Neuronal stem cell (in vitro differentiated cells): ENCODE results near the gene SGMS2.

Experiments
- DNase-seq: peaks from one replicate; pipeline ENCODE4 v3.0.0-alpha.2; 2013; ENCODE audit warnings: low spot score
- H2AFZ ChIP-seq: one replicate; pipeline ENCODE4 v1.6.1; 2013; ENCODE audit warnings: mild to moderate bottlenecking, low read length, inconsistent platforms
- H2AK5ac ChIP-seq: 2 replicates; pipeline ENCODE4 v1.6.1; 2013; ENCODE audit warnings: low read depth, mild to moderate bottlenecking, inconsistent platforms, low read length, moderate library complexity, mixed read lengths
- H2BK120ac ChIP-seq: 2 replicates; pipeline ENCODE4 v1.6.1; 2013; ENCODE audit warnings: low read depth, mild to moderate bottlenecking, inconsistent platforms, low read length, moderate library complexity, mixed read lengths
- H2BK12ac ChIP-seq: one replicate; pipeline ENCODE4 v1.6.1; 2013; ENCODE audit warnings: low read length, inconsistent platforms
- H2BK15ac ChIP-seq: 2 replicates; pipeline ENCODE4 v1.6.1; 2013; ENCODE audit warnings: mild to moderate bottlenecking, low read length, inconsistent platforms, mixed read lengths
- H2BK5ac ChIP-seq: one replicate; pipeline ENCODE4 v1.6.1; 2013; ENCODE audit warnings: inconsistent platforms, mild to moderate bottlenecking, low read length, moderate library complexity
- H3K14ac ChIP-seq: one replicate; pipeline ENCODE4 v1.6.1; 2013; ENCODE audit warnings: low read length, inconsistent platforms
- H3K18ac ChIP-seq: 2 replicates; pipeline ENCODE4 v1.6.1; 2013; ENCODE audit warnings: low read length, inconsistent platforms
- H3K23ac ChIP-seq: 2 replicates; pipeline ENCODE4 v1.6.1; 2013; ENCODE audit warnings: low read depth, mild to moderate bottlenecking, mixed read lengths, low read length, inconsistent platforms; ENCODE audit not compliant: poor library complexity
- H3K27ac ChIP-seq: replicated peaks from 3 replicates; pipeline ENCODE4 v1.5.1; 2013; ENCODE audit warnings: low read length, inconsistent platforms
- H3K27me3 ChIP-seq, 3 experiments: 2 replicates each; pipeline ENCODE4 v1.6.1; 2013; ENCODE audit warnings: low read length in 3 of 3, mild to moderate bottlenecking in 2 of 3, inconsistent platforms in 1 of 3, low read depth in 1 of 3, mixed read lengths in 1 of 3, moderate library complexity in 1 of 3; ENCODE audit not compliant: control insufficient read depth in 3 of 3, insufficient read depth in 3 of 3
- H3K36me3 ChIP-seq, 2 donors: replicated peaks in 1 of 2; 2 replicates each; pipeline ENCODE4 v1.6.1; 2013; ENCODE audit warnings: low read length in 2 of 2; ENCODE audit not compliant: control insufficient read depth in 2 of 2, insufficient read depth in 2 of 2
- H3K4ac ChIP-seq: 2 replicates; pipeline ENCODE4 v1.6.1; 2013; ENCODE audit warnings: inconsistent platforms, mild to moderate bottlenecking, low read length, moderate library complexity
- H3K4me1 ChIP-seq, 2 donors: 1 replicate in 1 of 2; 2 replicates in 1 of 2; pipeline ENCODE4 v1.6.1; 2013; ENCODE audit warnings: low read length in 2 of 2, low read depth in 1 of 2; ENCODE audit not compliant: control insufficient read depth in 2 of 2, insufficient read depth in 1 of 2
- H3K4me2 ChIP-seq: one replicate; pipeline ENCODE4 v1.6.1; 2013; ENCODE audit warnings: mild to moderate bottlenecking, low read length, inconsistent platforms; ENCODE audit not compliant: insufficient read depth, poor library complexity, severe bottlenecking
- H3K4me3 ChIP-seq, 2 donors: 2 replicates each; pipeline ENCODE4 v1.5.1; 2013; ENCODE audit warnings: low read length in 2 of 2, mild to moderate bottlenecking in 2 of 2, inconsistent platforms in 1 of 2, moderate library complexity in 1 of 2
- H3K79me1 ChIP-seq: one replicate; pipeline ENCODE4 v1.6.1; 2013; ENCODE audit warnings: low read depth, mild to moderate bottlenecking, inconsistent platforms, low read length, moderate library complexity
- H3K9ac ChIP-seq: one replicate; pipeline ENCODE4 v1.6.1; 2013; ENCODE audit warnings: mild to moderate bottlenecking, low read depth, low read length, inconsistent platforms; ENCODE audit not compliant: poor library complexity
- H3K9me3 ChIP-seq, 2 donors: replicated peaks in 1 of 2; 2 replicates each; pipeline versions ENCODE3 to v1.6.1; 2013; ENCODE audit warnings: low read length in 2 of 2, mild to moderate bottlenecking in 2 of 2, inconsistent platforms in 1 of 2, low read depth in 1 of 2, mixed read lengths in 1 of 2, moderate library complexity in 1 of 2; ENCODE audit not compliant: control insufficient read depth in 2 of 2, insufficient read depth in 1 of 2
- H4K8ac ChIP-seq: one replicate; pipeline ENCODE4 v1.6.1; 2013; ENCODE audit warnings: low read depth, mild to moderate bottlenecking, inconsistent platforms, low read length, moderate library complexity
- H4K91ac ChIP-seq: one replicate; pipeline ENCODE4 v1.6.1; 2013; ENCODE audit warnings: low read length, low read depth, mild to moderate bottlenecking, inconsistent platforms; ENCODE audit not compliant: poor library complexity
- WGBS, 2 donors: extraction: QIAGEN DNeasy Blood & Tissue Kit; methylation state at CpG; one replicate each; pipeline ENCODE4 v1.1.7; 2013; ENCODE audit warnings: missing lambda C conversion rate in 2 of 2, mixed read lengths in 1 of 2; ENCODE audit not compliant: insufficient read length in 2 of 2, insufficient replicate concordance in 1 of 2; ENCODE audit errors: extremely low coverage in 2 of 2; 5-methylcytosine and 5-hydroxymethylcytosine counted together

The SGMS2 gene

DNA sequence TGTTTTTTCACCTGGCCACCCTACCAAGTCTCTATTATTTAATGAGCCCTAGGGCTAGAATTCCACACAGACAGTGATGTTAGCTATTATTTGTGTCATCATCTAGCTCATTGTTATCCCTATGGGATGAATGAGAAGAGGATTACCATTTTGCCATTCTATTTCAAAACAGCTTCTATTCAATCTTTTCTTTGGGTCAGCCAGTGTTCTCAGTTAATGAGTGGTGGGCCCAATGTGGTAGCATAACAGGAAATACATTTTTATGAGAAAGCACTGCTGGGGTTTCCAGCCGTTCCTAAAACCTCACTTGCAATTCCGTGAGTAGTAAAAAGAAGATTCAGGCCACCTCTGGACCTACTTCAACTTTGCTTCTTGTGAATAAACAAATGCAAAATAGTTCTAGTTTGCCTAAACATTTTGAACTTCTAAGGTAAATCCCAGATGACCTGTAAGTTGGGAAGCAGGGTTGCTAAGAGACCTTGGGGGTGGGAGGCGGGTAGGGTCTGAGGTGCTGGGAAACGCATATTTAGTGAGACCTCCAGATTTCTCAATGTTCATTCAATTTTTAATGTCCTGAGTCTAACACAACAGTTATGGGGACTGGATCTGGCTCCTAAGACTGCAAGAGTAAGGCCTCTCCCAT lies 81.8 kb downstream of the SGMS2 start:
- Histone ChIP-seq H2AFZ (no peak overlapping the region), H3K18ac (no peak overlapping the region), H2AK5ac (no peak overlapping the region), H3K4me1 (no peaks in the 10 kb centered on the region), H3K14ac (no peak overlapping the region), H3K4ac (no peak overlapping the region), H3K9ac (no peak overlapping the region), H3K27ac (no peak overlapping the region), H3K79me1 (no peaks in the 10 kb centered on the region), H4K8ac (no peak overlapping the region), H3K23ac (no peak overlapping the region), H2BK120ac (no peak overlapping the region), H3K4me2 (no peak overlapping the region), H2BK5ac (no peak overlapping the region), H3K27me3 (no peaks in the 10 kb centered on the region), H2BK12ac (no peak overlapping the region), H4K91ac (no peak overlapping the region), H3K9me3 (no peaks in the 10 kb centered on the region), H2BK15ac (no peak overlapping the region), H3K36me3 (no peaks in the 10 kb centered on the region), H3K4me3 (no peak overlapping the region)
- no CpG with 5 or more reads among the region's 4 CpGs for WGBS, 2 donors
- no peak for DNase-seq

DNA sequence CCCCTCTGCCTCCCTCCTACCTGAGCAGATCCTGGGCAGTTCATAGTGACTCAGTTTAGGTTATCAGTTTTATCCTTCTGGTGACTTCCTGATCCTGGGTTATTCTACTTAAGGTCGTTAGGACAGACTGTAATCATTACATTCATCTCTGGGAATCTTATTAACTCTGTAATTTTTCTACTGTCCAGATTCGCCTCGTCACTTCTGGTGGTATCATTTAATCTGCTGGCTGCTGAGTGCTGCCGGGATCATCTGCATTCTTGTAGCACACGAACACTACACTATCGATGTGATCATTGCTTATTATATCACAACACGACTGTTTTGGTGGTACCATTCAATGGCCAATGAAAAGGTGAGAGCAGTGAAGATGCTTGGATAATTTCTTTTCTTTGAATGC lies 83.6 kb downstream of the SGMS2 start:
- Histone ChIP-seq H3K4me3 (no peak overlapping the region), H3K4me1 (no peaks in the 10 kb centered on the region), H3K27ac (no peak overlapping the region), H3K14ac (no peak overlapping the region), H2BK15ac (no peak overlapping the region), H2BK5ac (no peak overlapping the region), H4K91ac (no peak overlapping the region), H2AFZ (no peak overlapping the region), H2BK12ac (no peak overlapping the region), H3K9ac (no peak overlapping the region), H3K27me3 (no peaks in the 10 kb centered on the region), H3K4me2 (no peak overlapping the region), H3K4ac (no peak overlapping the region), H3K79me1 (no peaks in the 10 kb centered on the region), H3K9me3 (no peaks in the 10 kb centered on the region), H3K18ac (no peak overlapping the region), H3K36me3 (no peaks in the 10 kb centered on the region), H4K8ac (no peak overlapping the region), H2BK120ac (no peak overlapping the region), H2AK5ac (no peak overlapping the region), H3K23ac (no peak overlapping the region)
- DNase-seq: no peak
- WGBS, 2 donors: no CpG with 5 or more reads among the region's 7 CpGs

DNA sequence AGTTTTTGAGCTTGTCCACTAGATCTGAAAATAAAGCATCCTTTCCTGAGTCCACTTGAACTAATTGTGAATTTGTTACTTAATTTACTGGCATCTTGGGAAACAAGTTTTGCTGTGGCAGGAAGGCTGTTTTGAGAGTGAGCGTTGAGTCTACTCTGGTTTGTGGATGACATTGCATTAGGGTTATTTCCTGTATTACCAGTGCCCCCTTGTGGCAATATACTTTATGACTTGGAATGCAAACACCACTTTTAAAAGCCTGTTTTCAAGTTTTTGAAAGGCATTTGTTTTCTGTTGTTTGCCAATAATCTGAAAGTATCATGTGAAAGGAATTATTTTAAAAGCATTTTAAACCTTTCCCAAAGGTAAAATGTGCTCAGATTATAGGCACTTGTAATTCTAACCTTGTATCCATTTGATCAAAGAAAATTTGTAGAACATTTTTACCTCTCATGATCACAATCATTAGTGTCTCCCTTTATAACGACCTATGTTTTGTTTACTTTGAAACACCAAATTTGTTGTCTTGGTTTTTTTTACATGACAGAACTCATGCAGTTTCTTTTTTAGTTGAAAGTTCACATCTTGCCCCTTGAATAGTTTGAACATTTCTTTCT lies 88.7 kb downstream of the SGMS2 start:
- H2BK120ac ChIP-seq: no peak overlapping the region

DNA sequence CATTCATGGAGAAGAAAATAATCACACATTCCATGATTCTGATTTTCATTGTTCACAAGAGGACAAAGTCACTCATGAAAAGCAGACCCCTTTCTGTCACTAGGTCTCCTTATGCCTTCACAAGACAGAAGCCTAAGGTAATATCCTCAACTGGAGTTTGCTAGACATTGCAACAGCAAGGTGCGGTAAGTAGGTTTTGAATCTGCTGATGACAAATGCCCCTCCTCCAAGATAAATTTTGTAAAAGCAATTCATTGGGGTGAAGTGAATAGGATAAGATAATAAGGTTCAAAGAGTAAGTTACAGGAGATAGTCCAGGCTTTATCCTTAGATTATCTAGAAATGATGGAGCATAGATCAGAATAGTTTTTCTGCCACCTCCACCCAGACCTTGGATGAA lies 90.5 kb downstream of the SGMS2 start:
- no peak overlapping the region for H3K4me2 ChIP-seq
- no peak overlapping the region for H3K4me3 ChIP-seq
- H2BK15ac ChIP-seq: no peak overlapping the region
- DNase-seq: no peak
- no peak overlapping the region for H2BK120ac ChIP-seq
- no peaks in the 10 kb centered on the region for H3K36me3 ChIP-seq
- H2AK5ac ChIP-seq: no peak overlapping the region
- no peak overlapping the region for H2BK12ac ChIP-seq
- no peak overlapping the region for H3K27ac ChIP-seq
- no peak overlapping the region for H2AFZ ChIP-seq
- H3K23ac ChIP-seq: no peak overlapping the region
- H3K18ac ChIP-seq: no peak overlapping the region
- no peaks in the 10 kb centered on the region for H3K9me3 ChIP-seq
- no peak overlapping the region for H4K8ac ChIP-seq
- no peak overlapping the region for H4K91ac ChIP-seq
- H3K9ac ChIP-seq: no peak overlapping the region
- no peaks in the 10 kb centered on the region for H3K4me1 ChIP-seq
- WGBS, 2 donors: no CpG with 5 or more reads among the region's 1 CpG
- H3K4ac ChIP-seq: no peak overlapping the region
- no peaks in the 10 kb centered on the region for H3K79me1 ChIP-seq
- H3K27me3 ChIP-seq: no peaks in the 10 kb centered on the region
- no peak overlapping the region for H3K14ac ChIP-seq
- H2BK5ac ChIP-seq: no peak overlapping the region

More for the DNA sequence above, 88.7 kb downstream of the SGMS2 start:
- Histone ChIP-seq H3K27ac (no peak overlapping the region), H4K8ac (no peak overlapping the region), H3K18ac (no peak overlapping the region), H3K23ac (no peak overlapping the region), H3K4me1 (no peaks in the 10 kb centered on the region), H2BK15ac (no peak overlapping the region), H4K91ac (no peak overlapping the region), H3K79me1 (no peaks in the 10 kb centered on the region), H2AK5ac (no peak overlapping the region), H3K4me3 (no peak overlapping the region), H3K4me2 (no peak overlapping the region), H3K27me3 (no peaks in the 10 kb centered on the region), H3K4ac (no peak overlapping the region), H3K36me3 (no peaks in the 10 kb centered on the region), H2BK12ac (no peak overlapping the region), H2BK5ac (no peak overlapping the region), H3K9ac (no peak overlapping the region), H3K9me3 (no peaks in the 10 kb centered on the region), H2AFZ (no peak overlapping the region), H3K14ac (no peak overlapping the region)
- no CpG with 5 or more reads among the region's 2 CpGs for WGBS, 2 donors
- peak; percentile 66 for DNase-seq
